Measurements from ENCODE around the gene PRAMEF20.

The PRAMEF20 gene

GRCh38 chr1:13443335-13443979 lies 33.2 kb downstream of the PRAMEF20 start (continued):
- TF ChIP-seq, protein P1, sequence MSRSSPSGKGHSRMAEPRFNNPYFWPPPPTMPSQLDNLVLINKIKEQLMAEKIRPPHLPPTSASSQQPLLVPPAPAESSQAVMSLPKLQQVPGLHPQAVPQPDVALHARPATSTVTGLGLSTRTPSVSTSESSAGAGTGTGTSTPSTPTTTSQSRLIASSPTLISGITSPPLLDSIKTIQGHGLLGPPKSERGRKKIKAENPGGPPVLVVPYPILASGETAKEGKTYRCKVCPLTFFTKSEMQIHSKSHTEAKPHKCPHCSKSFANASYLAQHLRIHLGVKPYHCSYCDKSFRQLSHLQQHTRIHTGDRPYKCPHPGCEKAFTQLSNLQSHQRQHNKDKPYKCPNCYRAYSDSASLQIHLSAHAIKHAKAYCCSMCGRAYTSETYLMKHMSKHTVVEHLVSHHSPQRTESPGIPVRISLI (tag by site-specific recombination; IDR thresholded peaks at IDR 0.05) = no peak
- TF ChIP-seq KLF1 (tag by site-specific recombination; IDR thresholded peaks at IDR 0.05) (no peak), ZSCAN23 (tag by site-specific recombination; IDR thresholded peaks at IDR 0.05) (no peak), ZNF426 (tag by site-specific recombination; IDR thresholded peaks at IDR 0.05) (no peak), ZNF610 (tag by site-specific recombination; IDR thresholded peaks at IDR 0.05; ENCODE audit: borderline replicate concordance) (no peak), SCRT2 (tag by site-specific recombination; IDR thresholded peaks at IDR 0.05) (no peak)
- TF ChIP-seq, protein P2, sequence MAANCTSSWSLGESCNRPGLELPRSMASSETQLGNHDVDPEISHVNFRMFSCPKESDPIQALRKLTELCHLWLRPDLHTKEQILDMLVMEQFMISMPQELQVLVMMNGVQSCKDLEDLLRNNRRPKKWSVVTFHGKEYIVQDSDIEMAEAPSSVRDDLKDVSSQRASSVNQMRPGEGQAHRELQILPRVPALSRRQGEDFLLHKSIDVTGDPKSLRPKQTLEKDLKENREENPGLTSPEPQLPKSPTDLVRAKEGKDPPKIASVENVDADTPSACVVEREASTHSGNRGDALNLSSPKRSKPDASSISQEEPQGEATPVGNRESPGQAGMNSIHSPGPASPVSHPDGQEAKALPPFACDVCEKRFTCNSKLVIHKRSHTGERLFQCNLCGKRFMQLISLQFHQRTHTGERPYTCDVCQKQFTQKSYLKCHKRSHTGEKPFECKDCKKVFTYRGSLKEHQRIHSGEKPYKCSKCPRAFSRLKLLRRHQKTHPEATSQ (tag by site-specific recombination; IDR thresholded peaks at IDR 0.05) = no peak

GRCh38 chr1:13450204-13450603 lies 40.0 kb downstream of the PRAMEF20 start:
- TF ChIP-seq HIC1 (tag by site-specific recombination; IDR thresholded peaks at IDR 0.05) (no peak), MYNN (tag by site-specific recombination; IDR thresholded peaks at IDR 0.05; ENCODE audit: borderline replicate concordance) (no peak), ZNF571 (tag by site-specific recombination; IDR thresholded peaks at IDR 0.05) (no peak)
- H3K9me3 ChIP-seq (ENCODE audit: control insufficient read depth, insufficient read depth, low read depth, low read length) = no peaks in the 10 kb centered on the region
- no peak overlapping the region for H3K4me3 ChIP-seq (ENCODE audit: low read depth, low read length)
- H3K36me3 ChIP-seq (ENCODE audit: control insufficient read depth in 2 of 2, insufficient read depth in 1 of 2, low read length in 2 of 2) = no peaks in the 10 kb centered on the region
- H3K27ac ChIP-seq (ENCODE audit: extremely low read depth, low read depth, low read length) = no peak overlapping the region
- ChIA-PET CTCF (interaction anchor here (0.6 kb wide), 2 partner anchors 90 to 363 kb away, joined by 3 to 4 read pairs; no protein-coding TSS in a partner anchor), POLR2A (no interaction called here)
- no peaks in the 10 kb centered on the region for H3K4me1 ChIP-seq (ENCODE audit: control insufficient read depth, insufficient read depth, low read length)

DNA sequence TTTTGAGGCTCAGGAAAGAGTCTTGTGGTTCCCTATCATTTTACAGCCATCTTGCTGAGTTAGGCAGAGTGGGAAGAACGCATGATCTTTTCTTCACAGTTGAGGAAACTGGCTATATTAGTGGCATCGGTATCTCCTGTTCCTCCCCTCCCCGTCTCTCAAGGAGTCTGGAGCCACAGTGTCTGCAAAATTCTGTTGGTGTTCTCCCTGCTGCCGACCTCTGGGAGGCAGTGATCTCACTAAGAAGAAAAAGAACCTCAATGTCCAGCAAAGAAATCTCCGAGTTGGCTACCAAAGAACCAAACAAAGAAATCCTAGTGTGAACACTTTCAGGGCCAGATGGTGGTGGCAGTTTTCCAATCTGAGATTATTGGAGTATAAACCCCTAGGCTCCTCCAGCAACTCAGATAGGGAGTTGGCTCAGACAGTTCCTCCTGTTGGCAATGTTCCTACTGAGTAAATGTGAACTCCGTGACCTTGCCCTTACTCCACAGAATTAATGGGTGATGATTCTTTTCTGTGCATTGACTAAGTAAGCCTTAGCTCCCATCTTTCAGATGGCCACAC lies 41.2 kb downstream of the PRAMEF20 start:
- no peaks in the 10 kb centered on the region for H3K36me3 ChIP-seq (ENCODE audit: control insufficient read depth in 2 of 2, insufficient read depth in 1 of 2, low read length in 2 of 2)
- no peak overlapping the region for H3K4me3 ChIP-seq (ENCODE audit: low read depth, low read length)
- CTCF ChIA-PET = no interaction called here
- H3K27ac ChIP-seq (ENCODE audit: extremely low read depth, low read depth, low read length) = no peak overlapping the region
- POLR2A ChIA-PET = no interaction called here
- H3K4me1 ChIP-seq (ENCODE audit: control insufficient read depth, insufficient read depth, low read length) = no peaks in the 10 kb centered on the region
- no peaks in the 10 kb centered on the region for H3K9me3 ChIP-seq (ENCODE audit: control insufficient read depth, insufficient read depth, low read depth, low read length)
- no peak for TF ChIP-seq ZNF571 (tag by site-specific recombination; IDR thresholded peaks at IDR 0.05)
- no peak for TF ChIP-seq ZNF560 (tag by site-specific recombination; IDR thresholded peaks at IDR 0.05; ENCODE audit: borderline replicate concordance)
- TF ChIP-seq BCL11B (tag by site-specific recombination; IDR thresholded peaks at IDR 0.05; ENCODE audit: low read depth) = no peak
- TF ChIP-seq ZNF513 (tag by site-specific recombination; IDR thresholded peaks at IDR 0.05) = no peak
- TF ChIP-seq ZNF529 (tag by site-specific recombination; IDR thresholded peaks at IDR 0.05; ENCODE audit: insufficient replicate concordance) = no peak
- TF ChIP-seq ZBTB1 (tag by site-specific recombination; IDR thresholded peaks at IDR 0.05) = no peak
- no peak for TF ChIP-seq ZNF449 (tag by site-specific recombination; IDR thresholded peaks at IDR 0.05)
- no peak for TF ChIP-seq ZNF280D (tag by site-specific recombination; IDR thresholded peaks at IDR 0.05)
- TF ChIP-seq ZNF621 (tag by site-specific recombination; IDR thresholded peaks at IDR 0.05) = no peak
- TF ChIP-seq RBAK (tag by site-specific recombination; IDR thresholded peaks at IDR 0.05) = no peak

All from HEK293 (cell line).